H1 (cell line): ENCODE results near the gene SLC34A1. TPM values are rescaled to one million over a fixed set of nuclear protein-coding genes. Genes with fewer than 3 reads are reported as not detected.

ENCODE experiments used
- CTCF ChIA-PET: fragments of 300-600 bp; sonication (Branson Sonifier 250); formaldehyde crosslinking; loops from one replicate; lab custom pipeline; 2021; ENCODE audit not compliant: partially characterized antibody; lab: Charles Lee
- POLR2A ChIA-PET: fragments of 300-600 bp; sonication (Branson Sonifier 250); formaldehyde crosslinking; loops from one replicate; lab custom pipeline; 2021; ENCODE audit warnings: inconsistent platforms; ENCODE audit not compliant: partially characterized antibody; lab: Charles Lee
- DNase-seq, 2 experiments: peaks; one replicate each; pipeline versions ENCODE4 v3.0.0 to v3.0.0-alpha.2; 2010 to 2022; ENCODE audit warnings: low spot score in 2 of 2, low read depth in 1 of 2, mixed read lengths in 1 of 2
- FAIRE-seq: peaks from 2 replicates; lab custom pipeline; 2011; peaks lifted over from hg19 to GRCh38; lab: Jason Lieb, UNC
- H2AFZ ChIP-seq: 2 replicates; pipeline ENCODE4 v1.8.1; 2012; ENCODE audit warnings: low read length, inconsistent platforms
- H2AK5ac ChIP-seq: 2 replicates; pipeline ENCODE4 v1.6.1; 2013; ENCODE audit warnings: low read depth, low read length
- H2BK120ac ChIP-seq: replicated peaks from 2 replicates; pipeline ENCODE3; 2013; ENCODE audit warnings: low read depth, low read length, inconsistent platforms
- H2BK12ac ChIP-seq: 2 replicates; pipeline ENCODE4 v1.6.1; 2013; ENCODE audit warnings: low read depth, low read length
- H2BK15ac ChIP-seq: 2 replicates; pipeline ENCODE4 v1.6.1; 2013; ENCODE audit warnings: low read length
- H2BK20ac ChIP-seq: 2 replicates; pipeline ENCODE4 v1.6.1; 2013; ENCODE audit warnings: low read length
- H2BK5ac ChIP-seq: 2 replicates; pipeline ENCODE4 v1.6.1; 2013; ENCODE audit warnings: low read depth, low read length
- H3K14ac ChIP-seq: 2 replicates; pipeline ENCODE4 v1.6.1; 2013; ENCODE audit warnings: inconsistent platforms; ENCODE audit not compliant: insufficient read length
- H3K18ac ChIP-seq: 2 replicates; pipeline ENCODE4 v1.6.1; 2013; ENCODE audit warnings: low read length; ENCODE audit errors: extremely low read depth
- H3K23ac ChIP-seq: 2 replicates; pipeline ENCODE4 v1.6.1; 2013; ENCODE audit warnings: inconsistent platforms; ENCODE audit not compliant: insufficient read length
- H3K23me2 ChIP-seq: 2 replicates; pipeline ENCODE4 v1.6.1; 2013; ENCODE audit warnings: low read depth, low read length
- H3K27ac ChIP-seq: 2 replicates; pipeline ENCODE4 v1.6.1; 2011; ENCODE audit warnings: low read depth, low read length, inconsistent platforms
- H3K27me3 ChIP-seq, 4 experiments: replicated peaks in 1 of 4; 1 replicate in 1 of 4; 2 replicates in 3 of 4; pipeline versions ENCODE4 v1.6.1 to v1.8.1; 2011 to 2013; ENCODE audit warnings: low read length in 3 of 4, mild to moderate bottlenecking in 3 of 4, inconsistent platforms in 2 of 4, mixed read lengths in 2 of 4, moderate library complexity in 1 of 4; ENCODE audit not compliant: control insufficient read depth in 3 of 4, insufficient read depth in 3 of 4; ENCODE audit errors: extremely low read depth in 1 of 4
- H3K36me3 ChIP-seq, 4 experiments: 2 replicates each; pipeline versions ENCODE4 v1.6.1 to v1.8.1; 2011 to 2013; ENCODE audit warnings: mild to moderate bottlenecking in 4 of 4, low read length in 3 of 4, moderate library complexity in 2 of 4, control low read depth in 1 of 4, inconsistent platforms in 1 of 4; ENCODE audit not compliant: insufficient read depth in 4 of 4, control insufficient read depth in 2 of 4
- H3K4ac ChIP-seq: replicated peaks from 2 replicates; pipeline ENCODE3; 2013; ENCODE audit warnings: low read length, low read depth, mixed read lengths, inconsistent platforms; ENCODE audit not compliant: insufficient read length
- H3K4me1 ChIP-seq, 4 experiments: replicated peaks in 1 of 4; 1 replicate in 1 of 4; 2 replicates in 3 of 4; pipeline versions ENCODE4 v1.6.1 to v1.8.1; 2011 to 2013; ENCODE audit warnings: low read length in 3 of 4, inconsistent platforms in 2 of 4, mixed read lengths in 1 of 4; ENCODE audit not compliant: insufficient read depth in 4 of 4, control insufficient read depth in 3 of 4
- H3K4me2 ChIP-seq, 2 experiments: 2 replicates each; pipeline versions ENCODE4 v1.6.1 to v1.8.1; 2011 to 2013; ENCODE audit warnings: low read depth in 2 of 2, low read length in 2 of 2, control low read depth in 1 of 2, inconsistent platforms in 1 of 2, mild to moderate bottlenecking in 1 of 2; ENCODE audit not compliant: insufficient read depth in 1 of 2
- H3K4me3 ChIP-seq, 4 experiments: fragments of 200-600, 300-600 bp in 1 of 4; sonication (generic), shearing (Covaris generic), sonication (Bioruptor Twin) in 1 of 4; 2 replicates each; pipeline versions ENCODE4 v1.5.1 to v1.8.1; 2011 to 2016; ENCODE audit warnings: low read length in 4 of 4, low read depth in 3 of 4, control low read depth in 2 of 4, inconsistent platforms in 2 of 4, mild to moderate bottlenecking in 2 of 4, mixed read lengths in 1 of 4, moderate library complexity in 1 of 4; ENCODE audit not compliant: insufficient read depth in 2 of 4; ENCODE audit errors: extremely low read depth in 1 of 4
- H3K56ac ChIP-seq: replicated peaks from 2 replicates; pipeline ENCODE3; 2013; ENCODE audit warnings: low read depth, mild to moderate bottlenecking, mixed read lengths, low read length, inconsistent platforms; ENCODE audit not compliant: insufficient read length
- H3K79me1 ChIP-seq: 2 replicates; pipeline ENCODE4 v1.6.1; 2013; ENCODE audit warnings: low read depth, low read length, control low read depth
- H3K79me2 ChIP-seq, 2 experiments: 2 replicates each; pipeline versions ENCODE4 v1.6.1 to v1.8.1; 2012 to 2013; ENCODE audit warnings: low read length in 2 of 2, mild to moderate bottlenecking in 2 of 2, inconsistent platforms in 1 of 2; ENCODE audit not compliant: insufficient read depth in 2 of 2, control insufficient read depth in 1 of 2
- H3K9ac ChIP-seq, 4 experiments: replicated peaks in 1 of 4; 1 replicate in 1 of 4; 2 replicates in 3 of 4; pipeline versions ENCODE4 v1.6.1 to v1.8.1; 2011 to 2013; ENCODE audit warnings: low read depth in 3 of 4, low read length in 3 of 4, control low read depth in 2 of 4, mild to moderate bottlenecking in 2 of 4, moderate library complexity in 2 of 4, inconsistent platforms in 1 of 4; ENCODE audit errors: extremely low read depth in 1 of 4
- H3K9me3 ChIP-seq, 2 experiments: 2 replicates each; pipeline versions ENCODE4 v1.6.1 to v1.8.1; 2012 to 2013; ENCODE audit warnings: mild to moderate bottlenecking in 2 of 2, moderate library complexity in 2 of 2, control low read depth in 1 of 2, inconsistent platforms in 1 of 2, low read depth in 1 of 2, low read length in 1 of 2, mixed read lengths in 1 of 2; ENCODE audit not compliant: insufficient read depth in 2 of 2
- H4K20me1 ChIP-seq, 2 experiments: replicated peaks in 1 of 2; 2 replicates each; pipeline versions ENCODE3 to v1.8.1; 2011 to 2013; ENCODE audit warnings: inconsistent platforms in 2 of 2, low read length in 2 of 2, mild to moderate bottlenecking in 1 of 2; ENCODE audit not compliant: insufficient read depth in 2 of 2, control insufficient read depth in 1 of 2
- H4K5ac ChIP-seq: 2 replicates; pipeline ENCODE4 v1.6.1; 2013; ENCODE audit warnings: low read length, low read depth, mixed read lengths, inconsistent platforms; ENCODE audit not compliant: insufficient read length
- H4K8ac ChIP-seq: 2 replicates; pipeline ENCODE4 v1.8.0; 2013; ENCODE audit warnings: mild to moderate bottlenecking, moderate library complexity, low read length, inconsistent platforms; ENCODE audit not compliant: insufficient read depth; ENCODE audit errors: extremely low read depth
- H4K91ac ChIP-seq: replicated peaks from 2 replicates; pipeline ENCODE3; 2013; ENCODE audit warnings: low read length, mixed read lengths, inconsistent platforms; ENCODE audit not compliant: insufficient read length
- ATF3 ChIP-seq: IDR thresholded peaks from 2 replicates; pipeline ENCODE4 v1.6.1; 2011; ENCODE audit warnings: low read depth, mild to moderate bottlenecking, low read length; ENCODE audit not compliant: insufficient read depth
- BRCA1 ChIP-seq: IDR thresholded peaks from 2 replicates; pipeline ENCODE4 v1.6.1; 2012; ENCODE audit warnings: low read depth, low read length, improper control_type of control experiment
- CHD1 ChIP-seq: IDR thresholded peaks from 2 replicates; pipeline ENCODE4 v1.6.1; 2012; ENCODE audit warnings: low read depth, low read length, improper control_type of control experiment
- HDAC2 ChIP-seq, 2 experiments: fragments of 300-600 bp in 1 of 2; sonication (generic) in 1 of 2; IDR thresholded peaks; 2 replicates each; pipeline ENCODE4 v1.6.1; 2011 to 2012; ENCODE audit warnings: low read depth in 2 of 2, low read length in 2 of 2, mild to moderate bottlenecking in 2 of 2, moderate library complexity in 2 of 2, borderline replicate concordance in 1 of 2, inconsistent platforms in 1 of 2
- MAFK ChIP-seq: IDR thresholded peaks from 2 replicates; pipeline ENCODE4 v1.6.1; 2012; ENCODE audit warnings: low read depth, mild to moderate bottlenecking, improper control_type of control experiment, low read length
- NRF1 ChIP-seq: IDR thresholded peaks from 2 replicates; pipeline ENCODE4 v1.6.1; 2011; ENCODE audit warnings: mild to moderate bottlenecking, low read depth, low read length, improper control_type of control experiment
- RFX5 ChIP-seq: IDR thresholded peaks from 2 replicates; pipeline ENCODE4 v1.6.1; 2011; ENCODE audit warnings: low read depth, low read length, improper control_type of control experiment, borderline replicate concordance
- SIRT6 ChIP-seq: IDR thresholded peaks from one replicate; pipeline ENCODE4 v1.7.1; 2012; ENCODE audit warnings: low read length, inconsistent platforms
- SP4 ChIP-seq: IDR thresholded peaks from 2 replicates; pipeline ENCODE4 v1.6.1; 2012; ENCODE audit warnings: low read length, inconsistent platforms
- SRF ChIP-seq: IDR thresholded peaks from 2 replicates; pipeline ENCODE4 v1.6.1; 2011; ENCODE audit warnings: mild to moderate bottlenecking, low read depth, low read length, moderate library complexity
- TAF7 ChIP-seq: optimal IDR thresholded peaks from 2 replicates; pipeline ENCODE3; 2011; ENCODE audit warnings: low read depth, mild to moderate bottlenecking, inconsistent platforms, low read length, moderate library complexity, borderline replicate concordance
- ZNF274 ChIP-seq: IDR thresholded peaks from 2 replicates; pipeline ENCODE4 v1.7.0; 2012; ENCODE audit warnings: low read length, borderline replicate concordance; ENCODE audit errors: extremely low read depth
- WGBS, 2 experiments: shearing (Covaris generic) in 1 of 2; methylation state at CpG; one replicate each; pipeline versions ENCODE4 v1.1.6 to v1.1.7; 2013 to 2015; ENCODE audit warnings: low lambda C conversion rate in 2 of 2, mixed read lengths in 2 of 2, inconsistent platforms in 1 of 2, low coverage in 1 of 2, missing lambda C conversion rate in 1 of 2; ENCODE audit not compliant: insufficient replicate concordance in 2 of 2, insufficient coverage in 1 of 2, insufficient read length in 1 of 2; ENCODE audit errors: extremely low coverage in 1 of 2, missing lambda C conversion rate in 1 of 2; 5-methylcytosine and 5-hydroxymethylcytosine counted together
- polyA plus RNA-seq, 7 experiments: library from polyadenylated mRNA; depleted of rRNA in 3 of 7; stranded (reverse) in 5 of 7; unstranded in 2 of 7; fragments of >200 nt in 5 of 7; fragments of 200-250 nt in 2 of 7; gene quantifications; 1 replicate in 5 of 7; 2 replicates in 1 of 7; 4 replicates in 1 of 7; pipeline versions ENCODE4 v1.2.1 to v1.2.3, GENCODE V29; 2011 to 2013; ENCODE audit warnings: missing spikeins in 2 of 7, mixed read lengths in 2 of 7
- total RNA-seq: library from RNA; stranded (reverse); fragmentation: NEBNext Ultra II Directional; extraction: Animal tissue kit (Norgen Biotek cat#: 25700); gene quantifications from 2 replicates; pipeline ENCODE4 v1.2.1, GENCODE V29; 2021

SLC34A1 gene
- total and polyA plus RNA-seq, 2 of the 8 experiments (the other 6 are each of a cell fraction or from before 2014, with no cell fraction given), result not detected

GRCh38 chr5:177432839-177433657 lies 48.8 kb downstream of the SLC34A1 start:
- no peak overlapping the region for H3K4me3 ChIP-seq
- TF ChIP-seq SRF (no peak), CHD1 (no peak), HDAC2 (IDR thresholded peaks at IDR 0.05; ENCODE audit: borderline replicate concordance in 1 of 2, low read depth in 2 of 2, low read length in 2 of 2) (no peak), ATF3 (no peak), NRF1 (no peak), MAFK (no peak), TAF7 (no peak), ZNF274 (no peak), SP4 (no peak), BRCA1 (no peak), SIRT6 (no peak), RFX5 (no peak)
- no peak overlapping the region for H2AFZ ChIP-seq
- H3K18ac ChIP-seq, result no peak overlapping the region
- no peak for DNase-seq
- H3K56ac ChIP-seq, result no peak overlapping the region
- peaks cover 7 to 43% (median 28%) of the 10 kb centered on the region in 4 experiments; a peak in 6 of 8 replicates for H3K36me3 ChIP-seq
- no peak overlapping the region for H3K27ac ChIP-seq
- FAIRE-seq, result no peak
- H3K79me1 ChIP-seq, result peaks cover 10% of the 10 kb centered on the region
- H2BK120ac ChIP-seq, result no peak overlapping the region
- no peak overlapping the region for H3K9ac ChIP-seq
- H2AK5ac ChIP-seq, result no peak overlapping the region
- H2BK15ac ChIP-seq, result no peak overlapping the region
- no peak overlapping the region for H3K14ac ChIP-seq
- no peak overlapping the region for H3K23ac ChIP-seq
- H2BK5ac ChIP-seq, result no peak overlapping the region
- H3K4ac ChIP-seq, result no peak overlapping the region
- no peak overlapping the region for H3K4me2 ChIP-seq
- peaks cover 0 to 6% (median 1%) of the 10 kb centered on the region in 4 experiments; a peak in 2 of 7 replicates for H3K4me1 ChIP-seq
- WGBS, 2 experiments, result 92% methylated on average over 21 of the region's 25 CpGs; no CpG with 5 or more reads in 1 of the 2 experiments
- H3K27me3 ChIP-seq, result no peaks in the 10 kb centered on the region
- peaks cover 13 to 19% of the 10 kb centered on the region in 2 experiments for H4K20me1 ChIP-seq
- no peaks in the 10 kb centered on the region for H3K23me2 ChIP-seq
- no peak overlapping the region for H4K5ac ChIP-seq
- POLR2A ChIA-PET, result interaction anchor here (0.6 to 24.2 kb wide), 3 partner anchors 12 to 61 kb away, joined by 3 to 460 read pairs (median 7); partner anchors contain the start of gene PRR7
- peaks cover 0 to 15% of the 10 kb centered on the region in 2 experiments; a peak in 1 of 4 replicates for H3K79me2 ChIP-seq
- H2BK20ac ChIP-seq, result no peak overlapping the region
- no peak overlapping the region for H4K91ac ChIP-seq
- H2BK12ac ChIP-seq, result no peak overlapping the region
- CTCF ChIA-PET, result interaction anchor here (0.9 to 5.3 kb wide), 8 partner anchors 11 to 56 kb away, joined by 3 to 34 read pairs (median 4); partner anchors contain the start of gene F12
- H3K9me3 ChIP-seq, result no peaks in the 10 kb centered on the region
- H4K8ac ChIP-seq, result no peak overlapping the region
